GM18517 (cell line): ENCODE measurements around the gene SMTNL2.
"Not testable (repeated sequence)": the region's sequence is repeated elsewhere in the genome, so short reads cannot be mapped to it uniquely, and the experiment has no call there.

Experiments
- ATAC-seq: cut with Tn5 transposase; IDR thresholded peaks from one replicate; pipeline ENCODE4 v1.9.1; 2021; ENCODE audit warnings: mild to moderate bottlenecking, moderate library complexity; ENCODE audit not compliant: unreplicated experiment

The SMTNL2 gene

DNA sequence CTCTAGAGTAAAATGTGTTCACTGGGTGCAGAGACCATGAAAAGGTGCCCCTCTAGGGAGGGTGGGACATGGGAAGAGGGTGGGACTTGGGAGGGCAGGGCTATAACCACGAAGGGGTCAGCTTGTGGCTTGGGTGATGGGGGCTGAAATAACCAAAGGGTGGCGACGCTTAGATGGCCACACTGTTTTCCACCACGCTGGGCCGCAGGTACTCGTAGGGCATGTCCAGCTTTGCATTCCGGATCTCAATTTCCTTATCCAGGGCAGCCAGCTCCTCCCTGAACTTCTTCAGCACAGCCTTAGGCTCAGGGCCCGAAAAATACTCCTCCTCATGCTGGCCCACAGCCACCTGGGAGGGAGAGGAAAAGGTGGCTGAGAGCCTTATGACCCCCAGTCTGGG lies 47.1 kb downstream of the SMTNL2 start:
- ATAC-seq: no peak

- no peak for ATAC-seq
Measured at GRCh38 chr17:4631836-4632580, 47.7 kb downstream of the SMTNL2 start.

DNA sequence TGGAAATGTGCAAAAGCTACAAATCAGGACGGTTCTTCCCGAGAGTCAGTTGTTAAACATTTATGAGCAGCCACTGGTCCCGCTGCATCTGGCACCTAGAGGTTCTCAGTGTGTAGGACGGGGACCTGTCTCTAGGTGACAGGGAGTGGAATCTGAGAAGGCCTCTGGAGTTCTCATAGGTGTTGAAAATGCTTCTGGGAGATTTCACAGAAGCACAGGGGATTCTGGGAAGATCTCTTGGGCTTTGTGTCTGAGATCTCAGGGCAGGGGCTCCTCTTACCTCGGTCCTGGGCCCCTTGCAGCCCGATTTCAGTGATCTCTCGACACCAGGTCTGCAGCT lies 48.2 kb downstream of the SMTNL2 start:
- no peak for ATAC-seq

DNA sequence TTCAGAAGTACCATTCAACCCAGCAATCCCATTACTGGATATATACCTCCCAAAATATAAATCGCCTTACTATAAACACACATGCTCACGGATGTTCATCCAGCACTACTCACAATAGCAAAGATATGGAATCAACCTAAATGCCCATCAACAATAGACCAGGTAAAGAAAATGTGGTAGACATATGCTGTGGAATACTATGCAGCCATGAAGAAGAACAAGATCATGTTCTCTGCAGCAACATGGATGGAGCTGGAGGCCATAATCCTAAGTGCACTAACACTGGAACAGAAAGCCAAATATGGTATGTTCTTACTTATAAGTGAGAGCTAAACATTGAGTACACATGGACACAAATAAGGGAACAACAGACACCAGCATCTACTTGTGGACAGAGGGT lies 49.3 kb downstream of the SMTNL2 start:
- no peak for ATAC-seq

DNA sequence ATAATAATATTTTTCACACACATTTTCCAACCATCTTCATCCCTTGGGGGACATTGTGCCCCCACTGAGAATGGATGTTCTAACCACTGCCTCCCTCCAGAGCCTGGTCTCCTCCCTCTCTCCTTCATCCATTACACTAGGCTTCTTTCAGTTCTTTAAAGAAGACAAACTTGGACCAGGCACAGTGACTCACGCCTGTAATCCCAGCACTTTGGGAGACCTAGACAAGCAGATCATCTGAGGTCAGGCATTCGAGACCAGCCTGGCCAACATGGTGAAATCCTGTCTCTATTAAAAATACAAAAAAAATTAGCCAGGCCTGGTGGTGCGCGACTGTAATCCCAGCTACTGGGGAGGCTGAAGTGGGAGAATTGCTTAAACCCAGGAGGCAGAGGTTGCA lies 50.6 kb downstream of the SMTNL2 start:
- ATAC-seq: no peak

GRCh38 chr17:4635823-4636375 lies 51.6 kb downstream of the SMTNL2 start:
- ATAC-seq: peak; percentile 61

DNA sequence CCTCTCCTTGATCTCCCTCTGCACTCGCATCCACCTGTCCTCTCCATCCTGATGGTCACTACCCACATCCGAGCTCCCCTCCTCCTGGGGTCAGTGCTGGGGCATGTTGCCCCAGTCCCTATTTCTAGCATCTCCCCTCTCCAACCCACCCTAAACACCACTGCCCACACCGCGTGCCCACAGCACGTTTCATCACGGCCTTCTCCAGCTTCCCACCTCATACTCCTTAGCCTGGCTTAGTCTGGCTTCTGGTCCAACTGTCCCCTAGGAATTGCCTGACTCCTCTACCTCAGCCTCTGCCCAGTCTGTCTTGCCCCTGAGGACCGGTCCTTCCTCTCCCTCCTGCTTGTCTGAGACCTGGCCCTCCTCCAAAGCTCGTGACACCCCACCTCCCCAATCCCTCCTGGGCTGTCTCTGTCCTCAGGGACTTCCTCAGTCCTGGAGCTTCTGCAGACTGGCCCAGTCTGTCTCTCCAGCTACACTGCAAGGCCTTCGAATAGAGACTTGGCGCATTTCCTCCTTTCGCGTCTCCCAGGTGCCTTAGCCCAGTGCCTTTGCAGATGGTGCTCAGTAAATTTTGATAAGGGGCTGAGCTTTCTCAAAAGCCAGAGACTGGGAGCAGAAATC lies 52.3 kb downstream of the SMTNL2 start:
- ATAC-seq: no peak

- not testable (repeated sequence) for ATAC-seq
Measured at GRCh38 chr17:4638766-4639165, 54.4 kb downstream of the SMTNL2 start.

DNA sequence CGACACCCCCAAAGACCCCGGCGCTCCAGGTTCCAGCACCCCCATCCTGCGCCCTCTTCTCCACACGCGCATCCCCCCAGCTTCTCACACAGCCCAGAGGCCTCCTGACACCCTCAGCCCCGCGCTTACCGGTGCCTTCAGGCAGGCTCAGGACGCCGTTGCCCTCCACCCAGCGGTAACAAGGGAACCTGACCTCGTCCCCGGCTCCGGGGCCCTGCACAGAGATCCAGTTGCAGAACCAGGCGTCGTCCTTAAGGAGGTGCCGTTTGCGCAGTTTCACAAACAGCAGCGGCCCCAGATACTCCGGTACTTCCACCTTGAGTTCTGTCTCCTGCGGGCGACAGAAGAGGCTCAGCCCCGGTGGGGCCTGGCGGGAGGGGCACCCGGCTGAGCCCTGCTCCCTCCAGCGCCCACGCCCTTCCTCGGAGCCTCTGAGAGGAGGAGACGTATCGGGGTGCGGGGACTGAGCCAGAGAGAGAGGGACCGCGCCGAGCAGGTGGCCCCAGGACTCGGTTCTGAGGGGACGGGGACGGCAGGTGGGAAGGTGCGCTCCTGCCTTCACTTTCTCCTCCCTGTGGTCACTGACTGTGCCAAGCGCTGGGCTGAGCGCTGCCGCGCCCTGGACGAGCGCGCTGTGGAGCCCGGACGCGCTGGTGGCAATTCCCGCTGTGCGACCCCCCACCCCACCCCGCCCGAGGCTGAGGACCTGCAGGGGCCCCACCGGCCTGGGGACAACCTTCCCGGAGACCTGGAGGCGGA lies 55.2 kb downstream of the SMTNL2 start:
- not testable (repeated sequence) for ATAC-seq

- ATAC-seq: not testable (repeated sequence)
Measured at GRCh38 chr17:4640569-4641188, 56.4 kb downstream of the SMTNL2 start.

- no peak for ATAC-seq
Measured at GRCh38 chr17:4641297-4642195, 57.2 kb downstream of the SMTNL2 start, which contains the start of gene ALOX15. Gene ALOX15 (minus strand): TSS chr17:4641678. CDS start chr17:4641651, 27 bp downstream.

DNA sequence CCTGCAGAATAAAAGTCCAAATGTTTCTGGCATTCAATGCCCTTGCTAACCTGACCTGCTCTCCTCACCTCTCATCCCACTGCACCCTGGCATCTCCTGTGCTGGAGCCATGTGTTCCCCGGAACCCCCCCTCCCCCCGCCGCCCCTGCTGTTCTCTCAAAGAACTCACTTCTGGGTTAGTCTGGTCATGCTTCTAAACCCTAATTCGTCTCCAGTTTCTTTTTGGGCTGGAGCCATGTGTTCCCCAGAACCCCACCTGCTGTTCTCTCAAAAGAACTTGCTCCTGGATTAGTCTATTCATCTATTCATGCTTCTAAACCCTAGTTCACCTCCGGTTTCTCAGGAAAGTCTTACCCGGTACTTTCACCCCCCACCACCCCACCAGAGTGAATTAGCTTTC lies 58.0 kb downstream of the SMTNL2 start:
- no peak for ATAC-seq

DNA sequence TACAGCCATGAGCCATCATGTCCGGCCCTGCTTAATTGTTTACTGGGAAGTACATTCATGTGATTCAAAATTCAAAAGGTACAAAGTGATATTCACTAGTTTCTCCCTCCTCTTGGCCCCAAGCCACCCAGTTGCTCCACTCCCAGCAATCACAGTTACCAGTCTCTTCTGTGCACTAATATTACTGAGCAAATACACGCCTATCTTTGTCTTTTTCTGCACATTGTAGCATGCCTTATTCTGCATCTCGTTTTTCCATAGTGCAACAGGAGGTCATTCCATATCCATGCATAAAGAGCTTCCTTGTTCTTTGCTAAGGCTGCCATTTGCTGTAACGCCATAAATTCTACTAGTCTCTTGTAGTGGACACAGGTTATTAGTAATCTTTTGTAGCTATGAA lies 59.3 kb downstream of the SMTNL2 start:
- no peak for ATAC-seq

DNA sequence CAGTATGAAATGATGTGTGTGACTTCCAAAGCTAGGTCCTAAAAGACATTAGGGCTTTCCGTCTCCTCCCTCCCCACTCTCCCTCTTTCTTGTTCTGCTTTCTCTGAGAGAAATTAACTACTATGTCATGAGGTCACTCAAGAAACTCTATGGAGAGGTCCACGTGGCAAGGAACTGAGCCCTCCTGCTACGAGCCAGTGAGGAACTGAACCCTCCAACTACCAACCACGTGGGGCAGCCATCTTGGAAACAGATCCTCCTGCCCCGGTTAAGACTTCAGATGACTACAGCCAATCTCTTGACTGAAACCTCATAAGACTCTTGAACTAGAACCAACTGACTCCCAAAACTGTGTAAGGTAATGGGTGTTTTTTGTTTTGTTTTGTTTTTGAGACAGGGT lies 61.3 kb downstream of the SMTNL2 start:
- no peak for ATAC-seq

DNA sequence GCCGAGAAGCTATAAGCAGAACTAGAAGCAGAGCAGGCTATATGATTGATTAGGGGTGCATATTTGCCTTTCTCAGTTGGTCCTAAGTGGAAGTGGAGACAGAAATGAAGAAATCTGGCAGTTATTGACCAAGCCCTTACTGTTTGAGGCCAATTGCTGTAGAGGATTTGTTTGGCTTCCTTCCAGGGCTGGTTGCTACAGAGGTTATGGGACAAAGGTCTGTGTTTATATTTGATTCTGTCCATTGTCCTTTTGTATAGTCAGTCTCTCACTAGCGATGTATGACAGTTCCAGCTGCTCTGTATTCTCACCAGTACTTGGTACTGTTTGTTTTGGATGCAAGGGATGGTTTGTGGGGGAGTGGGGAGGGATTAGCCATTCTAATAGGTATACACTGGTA lies 64.4 kb downstream of the SMTNL2 start:
- no peak for ATAC-seq

DNA sequence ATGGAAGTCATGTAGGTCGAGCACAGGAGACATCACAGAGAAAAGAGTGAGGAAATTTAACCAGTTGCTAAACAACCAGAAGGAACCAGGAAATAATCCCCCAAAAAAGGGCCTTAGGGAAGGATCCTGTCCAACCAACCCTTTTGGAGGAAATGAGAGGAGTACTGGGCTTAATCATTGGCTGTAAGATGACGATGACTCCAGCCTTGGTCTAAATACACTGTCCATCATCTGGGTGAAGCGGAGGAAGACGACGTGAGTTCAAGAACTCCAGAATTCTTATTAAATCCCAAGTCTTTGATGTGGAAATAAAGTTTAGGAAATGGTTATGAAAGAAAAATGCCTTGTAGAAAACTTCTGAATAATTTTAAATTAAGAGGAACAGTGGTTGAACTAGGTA lies 68.7 kb downstream of the SMTNL2 start:
- ATAC-seq: no peak

DNA sequence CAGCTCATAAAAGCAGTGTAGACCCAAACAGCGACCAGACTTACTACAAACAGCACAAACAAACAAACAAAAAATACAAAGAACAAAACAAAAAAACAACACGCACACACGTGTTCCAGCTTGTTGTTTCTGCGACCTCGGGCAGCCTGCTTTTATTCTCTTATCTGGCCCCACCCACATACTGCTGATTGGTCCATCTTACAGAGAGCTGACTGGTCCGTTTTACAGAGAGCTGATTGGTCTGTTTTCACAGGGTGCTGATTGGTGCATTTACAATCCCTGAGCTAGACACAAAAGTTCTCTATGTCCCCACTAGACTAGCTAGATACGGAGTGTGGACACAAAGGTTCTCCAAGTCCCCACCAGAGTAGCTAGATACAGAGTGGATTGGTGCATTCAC lies 71.6 kb downstream of the SMTNL2 start:
- not testable (repeated sequence) for ATAC-seq

DNA sequence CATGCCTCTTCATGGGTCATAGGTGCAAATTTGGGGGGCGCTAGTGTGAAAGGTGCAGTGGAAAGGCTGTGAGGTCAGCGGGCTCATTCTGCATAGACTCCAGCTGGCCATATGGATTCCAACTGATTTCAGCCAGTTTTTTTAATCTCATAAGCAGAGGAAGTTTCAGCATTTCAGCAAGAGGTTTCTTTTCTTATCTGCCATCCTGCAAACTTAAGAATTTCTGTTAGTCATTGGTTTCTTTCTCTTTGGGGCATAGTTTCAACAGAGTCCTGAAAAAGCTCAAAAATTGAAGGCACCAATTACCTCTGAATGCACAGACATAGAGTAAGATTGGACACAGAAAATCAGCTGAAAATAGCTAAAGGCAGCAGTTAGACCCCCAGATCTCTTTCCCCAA lies 73.3 kb downstream of the SMTNL2 start:
- ATAC-seq: no peak
